ENCODE results near the gene ADCY3. TPM values are rescaled to one million over a fixed set of nuclear protein-coding genes. Genes with fewer than 3 reads are reported as not detected.

The ADCY3 gene
- total RNA-seq, 5 donors from 2014 or later (not counting 1 experiment from before 2014, with no cell fraction given): 21.4 to 35.6 (median 32.8) TPM

- Mint-ChIP-seq H3K27me3 (no peaks in the 10 kb centered on the region), H3K4me1 (peaks cover 0 to 7% (median 0%) of the 10 kb centered on the region in 3 donors), H3K4me3 (no peak overlapping the region), H3K36me3 (peaks cover 12% of the 10 kb centered on the region), H3K9me3 (no peaks in the 10 kb centered on the region), H3K27ac (no peak overlapping the region)
- 97% methylated on average over 14 of the region's 14 CpGs for WGBS (ENCODE audit: insufficient coverage)
- POLR2A ChIA-PET: no interaction called here
- Histone ChIP-seq H3K4me1 (ENCODE audit: control insufficient read depth in 1 of 2, extremely low read depth in 1 of 2, insufficient read depth in 2 of 2, low read length in 2 of 2) (peaks cover 0 to 8% of the 10 kb centered on the region in 2 experiments), H3K36me3 (ENCODE audit: control insufficient read depth in 2 of 2, extremely low read depth in 1 of 2, insufficient read depth in 1 of 2, low read length in 1 of 2) (peaks cover 4 to 19% of the 10 kb centered on the region in 2 donors), H3K27ac (ENCODE audit: low read length) (no peak overlapping the region), H3K27me3 (replicated peaks in 1 of 2; ENCODE audit: control insufficient read depth in 2 of 2, extremely low read depth in 1 of 2, insufficient read depth in 2 of 2, low read length in 1 of 2) (no peaks in the 10 kb centered on the region), H3K9me3 (no peaks in the 10 kb centered on the region), H3K4me3 (ENCODE audit: control insufficient read depth in 1 of 2, extremely low read depth in 1 of 2, low read length in 1 of 2) (no peak overlapping the region)
- no peak for ATAC-seq (replicated peaks in 1 of 4)
- CTCF ChIA-PET: interaction anchor here in 1 of 2 donors (0.6 kb wide), 1 partner anchor 54 kb away, joined by 3 read pairs; no protein-coding TSS in a partner anchor
- DNase-seq: no peak
Observed at GRCh38 chr2:24832073-24832461, 88.0 kb downstream of the ADCY3 start.

- ChIA-PET POLR2A (interaction anchor here in 1 of 2 donors (0.7 to 0.8 kb wide), 2 partner anchors 30 to 571 kb away, joined by 6 to 7 read pairs; no protein-coding TSS in a partner anchor), CTCF (interaction anchor here in 1 of 2 donors (0.6 kb wide), 1 partner anchor 54 kb away, joined by 3 read pairs; no protein-coding TSS in a partner anchor)
- Histone ChIP-seq H3K27ac (ENCODE audit: low read length) (no peak overlapping the region), H3K4me1 (ENCODE audit: control insufficient read depth in 1 of 2, extremely low read depth in 1 of 2, insufficient read depth in 2 of 2, low read length in 2 of 2) (peaks cover 0 to 10% of the 10 kb centered on the region in 2 experiments), H3K27me3 (replicated peaks in 1 of 2; ENCODE audit: control insufficient read depth in 2 of 2, extremely low read depth in 1 of 2, insufficient read depth in 2 of 2, low read length in 1 of 2) (no peaks in the 10 kb centered on the region), H3K9me3 (no peaks in the 10 kb centered on the region), H3K4me3 (ENCODE audit: control insufficient read depth in 1 of 2, extremely low read depth in 1 of 2, low read length in 1 of 2) (no peak overlapping the region), H3K36me3 (ENCODE audit: control insufficient read depth in 2 of 2, extremely low read depth in 1 of 2, insufficient read depth in 1 of 2, low read length in 1 of 2) (peaks cover 4 to 15% of the 10 kb centered on the region in 2 donors)
- ATAC-seq (replicated peaks in 1 of 4): no peak
- Mint-ChIP-seq H3K4me3 (no peak overlapping the region), H3K4me1 (peaks cover 0 to 13% (median 1%) of the 10 kb centered on the region in 3 donors), H3K9me3 (no peaks in the 10 kb centered on the region), H3K27ac (no peak overlapping the region), H3K36me3 (peaks cover 8% of the 10 kb centered on the region), H3K27me3 (no peaks in the 10 kb centered on the region)
- peak in 1 of 35 experiments; percentile 1 for DNase-seq
- 84% methylated on average over 5 of the region's 18 CpGs for WGBS (ENCODE audit: insufficient coverage)
Observed at GRCh38 chr2:24831221-24832072, 88.6 kb downstream of the ADCY3 start.

GRCh38 chr2:24830786-24831185, 89.3 kb downstream of the ADCY3 start:
- Mint-ChIP-seq H3K4me3 (no peak overlapping the region), H3K27ac (no peak overlapping the region), H3K9me3 (no peaks in the 10 kb centered on the region), H3K27me3 (no peaks in the 10 kb centered on the region), H3K4me1 (peaks cover 0 to 18% (median 4%) of the 10 kb centered on the region in 3 donors), H3K36me3 (peaks cover 4% of the 10 kb centered on the region)
- Histone ChIP-seq H3K4me1 (ENCODE audit: control insufficient read depth in 1 of 2, extremely low read depth in 1 of 2, insufficient read depth in 2 of 2, low read length in 2 of 2) (peaks cover 0 to 15% of the 10 kb centered on the region in 2 experiments), H3K4me3 (ENCODE audit: control insufficient read depth in 1 of 2, extremely low read depth in 1 of 2, low read length in 1 of 2) (no peak overlapping the region), H3K36me3 (ENCODE audit: control insufficient read depth in 2 of 2, extremely low read depth in 1 of 2, insufficient read depth in 1 of 2, low read length in 1 of 2) (peaks cover 4 to 8% of the 10 kb centered on the region in 2 donors), H3K27ac (ENCODE audit: low read length) (no peak overlapping the region), H3K9me3 (no peaks in the 10 kb centered on the region), H3K27me3 (replicated peaks in 1 of 2; ENCODE audit: control insufficient read depth in 2 of 2, extremely low read depth in 1 of 2, insufficient read depth in 2 of 2, low read length in 1 of 2) (no peaks in the 10 kb centered on the region)
- POLR2A ChIA-PET: interaction anchor here in 1 of 2 donors (0.7 to 0.8 kb wide), 2 partner anchors 30 to 571 kb away, joined by 6 to 7 read pairs; no protein-coding TSS in a partner anchor
- ATAC-seq (replicated peaks in 1 of 4): no peak
- peak in 1 of 35 experiments; percentile 2 for DNase-seq
- WGBS (ENCODE audit: insufficient coverage): 97% methylated on average over 11 of the region's 12 CpGs
- CTCF ChIA-PET: no interaction called here

- no peak overlapping the region for H3K4me3 ChIP-seq (ENCODE audit: control insufficient read depth in 1 of 2, extremely low read depth in 1 of 2, low read length in 1 of 2)
- H3K27ac ChIP-seq (ENCODE audit: low read length): no peak overlapping the region
- ChIA-PET CTCF (no interaction called here), POLR2A (interaction anchor here in 1 of 2 donors (0.7 kb wide), 1 partner anchor 572 kb away, joined by 7 read pairs; no protein-coding TSS in a partner anchor)
- DNase-seq (no peak), ATAC-seq (replicated peaks in 1 of 4) (no peak)
- Mint-ChIP-seq H3K4me3 (no peak overlapping the region), H3K27ac (no peak overlapping the region), H3K4me1 (peaks cover 0 to 22% (median 4%) of the 10 kb centered on the region in 3 donors), H3K36me3 (peaks cover 4% of the 10 kb centered on the region), H3K9me3 (no peaks in the 10 kb centered on the region), H3K27me3 (no peaks in the 10 kb centered on the region)
- H3K4me1 ChIP-seq (ENCODE audit: control insufficient read depth in 1 of 2, extremely low read depth in 1 of 2, insufficient read depth in 2 of 2, low read length in 2 of 2): peaks cover 0 to 20% of the 10 kb centered on the region in 2 experiments
- H3K27me3 ChIP-seq (replicated peaks in 1 of 2; ENCODE audit: control insufficient read depth in 2 of 2, extremely low read depth in 1 of 2, insufficient read depth in 2 of 2, low read length in 1 of 2): no peaks in the 10 kb centered on the region
- WGBS (ENCODE audit: insufficient coverage): 100% methylated on average over 4 of the region's 5 CpGs
- peaks cover 4 to 8% of the 10 kb centered on the region in 2 donors for H3K36me3 ChIP-seq (ENCODE audit: control insufficient read depth in 2 of 2, extremely low read depth in 1 of 2, insufficient read depth in 1 of 2, low read length in 1 of 2)
- no peaks in the 10 kb centered on the region for H3K9me3 ChIP-seq
Observed at GRCh38 chr2:24830351-24830750, 89.7 kb downstream of the ADCY3 start.

- 85% methylated on average over 12 of the region's 17 CpGs for whole genome bisulfite sequencing (ENCODE audit: insufficient coverage)
- H3K36me3 Mint-ChIP-seq: no peaks in the 10 kb centered on the region
- ATAC-seq (replicated peaks in 1 of 4) (no peak), DNase-seq (no peak)
- Histone ChIP-seq H3K27me3 (replicated peaks in 1 of 2; ENCODE audit: control insufficient read depth in 2 of 2, extremely low read depth in 1 of 2, insufficient read depth in 2 of 2, low read length in 1 of 2) (no peaks in the 10 kb centered on the region), H3K27ac (ENCODE audit: low read length) (no peak overlapping the region), H3K4me3 (ENCODE audit: control insufficient read depth in 1 of 2, extremely low read depth in 1 of 2, low read length in 1 of 2) (no peak overlapping the region), H3K9me3 (no peaks in the 10 kb centered on the region), H3K36me3 (ENCODE audit: control insufficient read depth in 2 of 2, extremely low read depth in 1 of 2, insufficient read depth in 1 of 2, low read length in 1 of 2) (peaks cover 0 to 4% of the 10 kb centered on the region in 2 donors), H3K4me1 (ENCODE audit: control insufficient read depth in 1 of 2, extremely low read depth in 1 of 2, insufficient read depth in 2 of 2, low read length in 2 of 2) (peaks cover 0 to 20% of the 10 kb centered on the region in 2 experiments)
- H3K27me3 Mint-ChIP-seq: no peaks in the 10 kb centered on the region
- H3K4me3 Mint-ChIP-seq: no peak overlapping the region
- no peak overlapping the region for H3K27ac Mint-ChIP-seq
- H3K9me3 Mint-ChIP-seq: no peaks in the 10 kb centered on the region
- ChIA-PET POLR2A (no interaction called here), CTCF (interaction anchor here (0.6 to 3.6 kb wide), 18 partner anchors 10 to 470 kb away, joined by 3 to 44 read pairs (median 3); partner anchors contain the start of genes CENPO (in 1 of the 2) and PTRHD1 (in 1 of the 2))
- H3K4me1 Mint-ChIP-seq: peaks cover 0 to 22% (median 4%) of the 10 kb centered on the region in 3 donors
Observed at GRCh38 chr2:24828238-24828996, 91.6 kb downstream of the ADCY3 start.
